HEK293 (cell line): ENCODE measurements around the gene CRK.

Experiments
- CTCF ChIA-PET: fragments of 350-600 bp; formaldehyde crosslinking; extraction: SDS; loops from one replicate; lab custom pipeline; 2021; ENCODE audit warnings: antibody characterized with exemption; lab: Yijun Ruan, JAX
- POLR2A ChIA-PET: fragments of 300-600 bp; formaldehyde crosslinking; extraction: SDS; loops from one replicate; lab custom pipeline; 2020; ENCODE audit warnings: antibody characterized with exemption, inconsistent platforms; lab: Yijun Ruan, JAX
- H3K27ac ChIP-seq: fragments of 200-500 bp; sonication (Bioruptor generic); 2 replicates; pipeline ENCODE4 v1.5.1; 2014; ENCODE audit warnings: low read depth, low read length, control low read depth, inconsistent platforms; ENCODE audit errors: extremely low read depth
- H3K36me3 ChIP-seq, 2 experiments: fragments of 200-500 bp in 1 of 2; sonication (Bioruptor generic) in 1 of 2; 1 replicate in 1 of 2; 2 replicates in 1 of 2; pipeline ENCODE4 v1.5.1; 2014 to 2017; ENCODE audit warnings: inconsistent platforms in 2 of 2, low read length in 2 of 2; ENCODE audit not compliant: control insufficient read depth in 2 of 2, insufficient read depth in 1 of 2
- H3K4me1 ChIP-seq: fragments of 200-500 bp; sonication (Bioruptor generic); 2 replicates; pipeline ENCODE4 v1.5.1; 2014; ENCODE audit warnings: mild to moderate bottlenecking, low read length, inconsistent platforms; ENCODE audit not compliant: control insufficient read depth, insufficient read depth
- H3K4me3 ChIP-seq: 2 replicates; pipeline ENCODE4 v1.5.1; 2011; ENCODE audit warnings: low read depth, mild to moderate bottlenecking, control low read depth, low read length, moderate library complexity
- H3K9me3 ChIP-seq: fragments of 200-500 bp; sonication (Bioruptor generic); 2 replicates; pipeline ENCODE4 v1.5.1; 2014; ENCODE audit warnings: low read depth, low read length, inconsistent platforms; ENCODE audit not compliant: control insufficient read depth, insufficient read depth
- ATF2 ChIP-seq: fragments of 450-650 bp; formaldehyde crosslinking; IDR thresholded peaks from 2 replicates; pipeline ENCODE4 v1.5.1; 2016; ENCODE audit warnings: missing biosample characterization, missing genetic modification characterization, low read depth
- GLIS1 ChIP-seq: fragments of 450-650 bp; formaldehyde crosslinking; IDR thresholded peaks from 2 replicates; pipeline ENCODE4 v1.5.1; 2016; ENCODE audit warnings: missing biosample characterization, missing genetic modification characterization
- HOXC10 ChIP-seq: sonication (generic); formaldehyde crosslinking; IDR thresholded peaks from 2 replicates; pipeline ENCODE4 v1.8.1; 2023; ENCODE audit warnings: mild to moderate bottlenecking, missing genetic modification reagents
- IKZF3 ChIP-seq: fragments of 450-650 bp; IDR thresholded peaks from 2 replicates; pipeline ENCODE4 v1.5.0; 2018; ENCODE audit warnings: missing biosample characterization, mild to moderate bottlenecking, missing genetic modification characterization, moderate library complexity
- KLF1 ChIP-seq: fragments of 450-650 bp; formaldehyde crosslinking; IDR thresholded peaks from 2 replicates; pipeline ENCODE4 v1.5.1; 2016; ENCODE audit warnings: missing biosample characterization, missing genetic modification characterization
- KLF8 ChIP-seq: fragments of 450-650 bp; formaldehyde crosslinking; IDR thresholded peaks from 2 replicates; pipeline ENCODE4 v1.5.1; 2016; ENCODE audit warnings: missing biosample characterization, missing genetic modification characterization
- MZF1 ChIP-seq: fragments of 450-650 bp; formaldehyde crosslinking; IDR thresholded peaks from 2 replicates; pipeline ENCODE4 v1.5.1; 2017; ENCODE audit warnings: missing biosample characterization, missing genetic modification characterization, borderline replicate concordance
- OSR2 ChIP-seq: fragments of 450-650 bp; formaldehyde crosslinking; IDR thresholded peaks from 2 replicates; pipeline ENCODE4 v1.5.1; 2016; ENCODE audit warnings: missing biosample characterization, missing genetic modification characterization
- OVOL3 ChIP-seq: fragments of 450-650 bp; formaldehyde crosslinking; IDR thresholded peaks from 2 replicates; pipeline ENCODE4 v1.5.1; 2016; ENCODE audit warnings: missing biosample characterization, missing genetic modification characterization
- PATZ1 ChIP-seq: fragments of 450-650 bp; formaldehyde crosslinking; IDR thresholded peaks from 2 replicates; pipeline ENCODE4 v1.5.1; 2016; ENCODE audit warnings: missing biosample characterization, missing genetic modification characterization
- PRDM6 ChIP-seq: fragments of 450-650 bp; formaldehyde crosslinking; IDR thresholded peaks from 2 replicates; pipeline ENCODE4 v1.5.1; 2017; ENCODE audit warnings: missing biosample characterization, missing genetic modification characterization
- SCRT1 ChIP-seq: fragments of 450-650 bp; formaldehyde crosslinking; IDR thresholded peaks from 2 replicates; pipeline ENCODE4 v1.5.1; 2016; ENCODE audit warnings: missing biosample characterization, missing genetic modification characterization, borderline replicate concordance
- SCRT2 ChIP-seq: fragments of 450-650 bp; formaldehyde crosslinking; IDR thresholded peaks from 2 replicates; pipeline ENCODE4 v1.5.1; 2016; ENCODE audit warnings: missing biosample characterization, missing genetic modification characterization
- SETDB1 ChIP-seq: IDR thresholded peaks from one replicate; pipeline ENCODE4 v1.6.1; 2017; ENCODE audit warnings: mild to moderate bottlenecking, low read length, moderate library complexity, mixed read lengths; ENCODE audit not compliant: insufficient read length
- TCF7L2 ChIP-seq: IDR thresholded peaks from 2 replicates; pipeline ENCODE4 v1.6.1; 2011; ENCODE audit warnings: low read depth, mild to moderate bottlenecking, inconsistent platforms, low read length, moderate library complexity, borderline replicate concordance
- ZBTB8A ChIP-seq: fragments of 450-650 bp; formaldehyde crosslinking; IDR thresholded peaks from 2 replicates; pipeline ENCODE4 v1.5.1; 2016; ENCODE audit warnings: missing biosample characterization, missing genetic modification characterization
- ZNF121 ChIP-seq: fragments of 450-650 bp; formaldehyde crosslinking; IDR thresholded peaks from 2 replicates; pipeline ENCODE4 v1.5.1; 2016; ENCODE audit warnings: missing biosample characterization, missing genetic modification characterization
- ZNF175 ChIP-seq: fragments of 450-650 bp; formaldehyde crosslinking; IDR thresholded peaks from 2 replicates; pipeline ENCODE4 v1.5.1; 2016; ENCODE audit warnings: missing biosample characterization, missing genetic modification characterization
- ZNF311 ChIP-seq: fragments of 450-650 bp; formaldehyde crosslinking; IDR thresholded peaks from 2 replicates; pipeline ENCODE4 v1.5.1; 2017; ENCODE audit warnings: missing biosample characterization, missing genetic modification characterization, borderline replicate concordance
- ZNF341 ChIP-seq: fragments of 450-650 bp; formaldehyde crosslinking; IDR thresholded peaks from 2 replicates; pipeline ENCODE4; 2016; ENCODE audit warnings: low read depth, missing biosample characterization, missing genetic modification characterization
- ZNF433 ChIP-seq: fragments of 450-650 bp; formaldehyde crosslinking; IDR thresholded peaks from 2 replicates; pipeline ENCODE4 v1.5.1; 2016; ENCODE audit warnings: missing biosample characterization, missing genetic modification characterization, low read depth
- ZNF514 ChIP-seq: fragments of 450-650 bp; formaldehyde crosslinking; IDR thresholded peaks from 2 replicates; pipeline ENCODE4 v1.5.1; 2016; ENCODE audit warnings: missing biosample characterization, missing genetic modification characterization
- ZNF518A ChIP-seq: fragments of 450-650 bp; formaldehyde crosslinking; conservative IDR thresholded peaks from 2 replicates; pipeline ENCODE4 v1.5.1; 2016; ENCODE audit warnings: low read depth, missing biosample characterization, missing genetic modification characterization
- ZNF596 ChIP-seq: fragments of 450-650 bp; IDR thresholded peaks from 2 replicates; pipeline ENCODE4 v1.5.0; 2018; ENCODE audit warnings: missing biosample characterization, mild to moderate bottlenecking, missing genetic modification characterization, moderate library complexity
- ZSCAN18 ChIP-seq: fragments of 450-650 bp; formaldehyde crosslinking; IDR thresholded peaks from 2 replicates; pipeline ENCODE4 v1.5.1; 2016; ENCODE audit warnings: missing biosample characterization, missing genetic modification characterization

The CRK gene

GRCh38 chr17:1390432-1391367 is 65.3 kb downstream of the CRK start:
- CTCF ChIA-PET: interaction anchor here (0.5 to 5.3 kb wide), 5 partner anchors 15 to 392 kb away, joined by 3 to 40 read pairs (median 4); no protein-coding TSS in a partner anchor
- H3K4me1 ChIP-seq: peaks cover 70% of the 10 kb centered on the region
- H3K27ac ChIP-seq: peak overlapping the region; percentile 75
- H3K36me3 ChIP-seq: peaks cover 10 to 28% of the 10 kb centered on the region in 2 experiments; a peak in 2 of 3 replicates
- no peaks in the 10 kb centered on the region for H3K9me3 ChIP-seq
- POLR2A ChIA-PET: interaction anchor here (0.6 to 3.1 kb wide), 11 partner anchors 9 to 533 kb away, joined by 3 to 25 read pairs (median 4); partner anchors contain the start of genes INPP5K and YWHAE
- no peak overlapping the region for H3K4me3 ChIP-seq
- 0 out of 2 replicates have a peak, but pooled peaks have one; percentile 33 for TF ChIP-seq ATF2
- peak; percentile 58 for TF ChIP-seq ZNF341 (tag by site-specific recombination)
- peak; percentile 7; the same call in 1 of the 2 replicates for TF ChIP-seq ZNF596 (tag by site-specific recombination)
- TF ChIP-seq OSR2 (tag by site-specific recombination): peak; percentile 76
- TF ChIP-seq PRDM6 (tag by site-specific recombination): peak; percentile 91
- TF ChIP-seq ZNF433 (tag by site-specific recombination): no peak
- peak; percentile 10; the same call in 1 of the 2 replicates for TF ChIP-seq ZBTB8A (tag by site-specific recombination)
- TF ChIP-seq HOXC10 (CRISPR knock-in tag): no peak
- no peak for TF ChIP-seq SCRT1
- no peak for TF ChIP-seq SCRT2
- no peak for TF ChIP-seq SETDB1
- TF ChIP-seq GLIS1: no peak
- 0 out of 2 replicates have a peak, but pooled peaks have one; percentile 9 for TF ChIP-seq MZF1
- no peak for TF ChIP-seq OVOL3 (tag by site-specific recombination)
- TF ChIP-seq ZNF514 (tag by site-specific recombination): no peak
- peak; percentile 83 for TF ChIP-seq TCF7L2
- TF ChIP-seq ZSCAN18: no peak
- TF ChIP-seq PATZ1: no peak
- no peak for TF ChIP-seq ZNF518A (tag by site-specific recombination)
- TF ChIP-seq IKZF3 (tag by site-specific recombination): peak; percentile 71
- TF ChIP-seq KLF1 (tag by site-specific recombination): peak; percentile 49; the same call in 1 of the 2 replicates
- TF ChIP-seq KLF8 (tag by site-specific recombination): no peak
- no peak for TF ChIP-seq ZNF311 (tag by site-specific recombination)
- TF ChIP-seq ZNF121 (tag by site-specific recombination): no peak
- TF ChIP-seq ZNF175 (tag by site-specific recombination): no peak
